HEK293 (cell line): Measurements from ENCODE around the gene DHRS2.

Experiments
- CTCF ChIA-PET: fragments of 350-600 bp; formaldehyde crosslinking; extraction: SDS; loops from one replicate; lab custom pipeline; 2021; ENCODE audit warnings: antibody characterized with exemption; lab: Yijun Ruan, JAX
- POLR2A ChIA-PET: fragments of 300-600 bp; formaldehyde crosslinking; extraction: SDS; loops from one replicate; lab custom pipeline; 2020; ENCODE audit warnings: antibody characterized with exemption, inconsistent platforms; lab: Yijun Ruan, JAX
- H3K27ac ChIP-seq: fragments of 200-500 bp; sonication (Bioruptor generic); 2 replicates; pipeline ENCODE4 v1.5.1; 2014; ENCODE audit warnings: low read depth, low read length, control low read depth, inconsistent platforms; ENCODE audit errors: extremely low read depth
- H3K36me3 ChIP-seq, 2 experiments: fragments of 200-500 bp in 1 of 2; sonication (Bioruptor generic) in 1 of 2; 1 replicate in 1 of 2; 2 replicates in 1 of 2; pipeline ENCODE4 v1.5.1; 2014 to 2017; ENCODE audit warnings: inconsistent platforms in 2 of 2, low read length in 2 of 2; ENCODE audit not compliant: control insufficient read depth in 2 of 2, insufficient read depth in 1 of 2
- H3K4me1 ChIP-seq: fragments of 200-500 bp; sonication (Bioruptor generic); 2 replicates; pipeline ENCODE4 v1.5.1; 2014; ENCODE audit warnings: mild to moderate bottlenecking, low read length, inconsistent platforms; ENCODE audit not compliant: control insufficient read depth, insufficient read depth
- H3K4me3 ChIP-seq: 2 replicates; pipeline ENCODE4 v1.5.1; 2011; ENCODE audit warnings: low read depth, mild to moderate bottlenecking, control low read depth, low read length, moderate library complexity
- H3K9me3 ChIP-seq: fragments of 200-500 bp; sonication (Bioruptor generic); 2 replicates; pipeline ENCODE4 v1.5.1; 2014; ENCODE audit warnings: low read depth, low read length, inconsistent platforms; ENCODE audit not compliant: control insufficient read depth, insufficient read depth
- HOXC10 ChIP-seq: sonication (generic); formaldehyde crosslinking; IDR thresholded peaks from 2 replicates; pipeline ENCODE4 v1.8.1; 2023; ENCODE audit warnings: mild to moderate bottlenecking, missing genetic modification reagents
- MEIS1 ChIP-seq: sonication (generic); formaldehyde crosslinking; IDR thresholded peaks from 2 replicates; pipeline ENCODE4 v1.8.1; 2022; ENCODE audit warnings: missing genetic modification reagents, mild to moderate bottlenecking, borderline replicate concordance
- MZF1 ChIP-seq: fragments of 450-650 bp; formaldehyde crosslinking; IDR thresholded peaks from 2 replicates; pipeline ENCODE4 v1.5.1; 2017; ENCODE audit warnings: missing biosample characterization, missing genetic modification characterization, borderline replicate concordance
- SALL2 ChIP-seq: fragments of 450-650 bp; formaldehyde crosslinking; IDR thresholded peaks from 2 replicates; pipeline ENCODE4 v1.5.0; 2017; ENCODE audit warnings: missing biosample characterization, mild to moderate bottlenecking, missing genetic modification characterization, borderline replicate concordance
- YY2 ChIP-seq: fragments of 450-650 bp; formaldehyde crosslinking; IDR thresholded peaks from 2 replicates; pipeline ENCODE4 v1.5.1; 2016; ENCODE audit warnings: missing biosample characterization, missing genetic modification characterization
- ZBTB21 ChIP-seq: fragments of 450-650 bp; formaldehyde crosslinking; IDR thresholded peaks from 2 replicates; pipeline ENCODE4 v1.5.1; 2017; ENCODE audit warnings: missing biosample characterization, missing genetic modification characterization
- ZNF132 ChIP-seq: fragments of 450-650 bp; formaldehyde crosslinking; IDR thresholded peaks from 2 replicates; pipeline ENCODE4 v1.5.1; 2017; ENCODE audit warnings: missing biosample characterization, missing genetic modification characterization, borderline replicate concordance
- ZNF155 ChIP-seq: fragments of 450-650 bp; formaldehyde crosslinking; IDR thresholded peaks from 2 replicates; pipeline ENCODE4 v1.5.1; 2016; ENCODE audit warnings: missing biosample characterization, missing genetic modification characterization
- ZNF202 ChIP-seq: fragments of 450-650 bp; formaldehyde crosslinking; IDR thresholded peaks from 2 replicates; pipeline ENCODE4 v1.5.1; 2016; ENCODE audit warnings: missing biosample characterization, missing genetic modification characterization, borderline replicate concordance
- ZNF302 ChIP-seq: fragments of 450-650 bp; formaldehyde crosslinking; IDR thresholded peaks from 2 replicates; pipeline ENCODE4 v1.5.1; 2016; ENCODE audit warnings: missing biosample characterization, missing genetic modification characterization, low read depth
- ZNF37A ChIP-seq: fragments of 450-650 bp; IDR thresholded peaks from 2 replicates; pipeline ENCODE4 v1.5.1; 2018; ENCODE audit warnings: missing biosample characterization, missing genetic modification characterization
- ZNF423 ChIP-seq: fragments of 450-650 bp; formaldehyde crosslinking; IDR thresholded peaks from 2 replicates; pipeline ENCODE4 v1.5.1; 2016; ENCODE audit warnings: missing biosample characterization, missing genetic modification characterization
- ZNF548 ChIP-seq: fragments of 450-650 bp; formaldehyde crosslinking; IDR thresholded peaks from 2 replicates; pipeline ENCODE4 v1.5.1; 2016; ENCODE audit warnings: missing biosample characterization, missing genetic modification characterization
- ZNF610 ChIP-seq: fragments of 450-650 bp; formaldehyde crosslinking; IDR thresholded peaks from 2 replicates; pipeline ENCODE4 v1.5.1; 2016; ENCODE audit warnings: missing biosample characterization, missing genetic modification characterization, borderline replicate concordance
- ZNF623 ChIP-seq: fragments of 450-650 bp; formaldehyde crosslinking; IDR thresholded peaks from 2 replicates; pipeline ENCODE4 v1.5.1; 2016; ENCODE audit warnings: missing biosample characterization, missing genetic modification characterization
- ZNF624 ChIP-seq: fragments of 450-650 bp; formaldehyde crosslinking; IDR thresholded peaks from 2 replicates; pipeline ENCODE4 v1.5.1; 2017; ENCODE audit warnings: missing biosample characterization, missing genetic modification characterization
- ZNF626 ChIP-seq: fragments of 450-650 bp; sonication (Bioruptor Pico); formaldehyde crosslinking; IDR thresholded peaks from 2 replicates; pipeline ENCODE4 v1.5.1; 2018; ENCODE audit warnings: missing biosample characterization, missing genetic modification characterization, inconsistent platforms
- ZNF843 ChIP-seq: fragments of 450-650 bp; formaldehyde crosslinking; IDR thresholded peaks from 2 replicates; pipeline ENCODE4 v1.5.1; 2016; ENCODE audit warnings: missing biosample characterization, missing genetic modification characterization
- TF ChIP-seq, protein P1 (sequence below): fragments of 450-650 bp; formaldehyde crosslinking; IDR thresholded peaks from 2 replicates; pipeline ENCODE4 v1.5.1; 2016; ENCODE audit warnings: missing biosample characterization, missing genetic modification characterization
- TF ChIP-seq, protein P2 (sequence below): fragments of 450-650 bp; formaldehyde crosslinking; IDR thresholded peaks from 2 replicates; pipeline ENCODE4 v1.5.1; 2016; ENCODE audit warnings: missing biosample characterization, missing genetic modification characterization
- TF ChIP-seq, protein P3 (sequence below): fragments of 450-650 bp; formaldehyde crosslinking; IDR thresholded peaks from 2 replicates; pipeline ENCODE4 v1.5.1; 2016; ENCODE audit warnings: missing biosample characterization, missing genetic modification characterization
- TF ChIP-seq, protein P4 (sequence below): fragments of 450-650 bp; formaldehyde crosslinking; IDR thresholded peaks from 2 replicates; pipeline ENCODE4 v1.5.1; 2016; ENCODE audit warnings: missing biosample characterization, missing genetic modification characterization
- TF ChIP-seq, protein P5 (sequence below): fragments of 450-650 bp; formaldehyde crosslinking; conservative IDR thresholded peaks from 2 replicates; pipeline ENCODE4 v1.5.1; 2016; ENCODE audit warnings: low read depth, missing biosample characterization, missing genetic modification characterization
- TF ChIP-seq, protein P6 (sequence below): fragments of 450-650 bp; formaldehyde crosslinking; IDR thresholded peaks from 2 replicates; pipeline ENCODE4 v1.5.1; 2017; ENCODE audit warnings: missing biosample characterization, missing genetic modification characterization

DHRS2 gene

DNA sequence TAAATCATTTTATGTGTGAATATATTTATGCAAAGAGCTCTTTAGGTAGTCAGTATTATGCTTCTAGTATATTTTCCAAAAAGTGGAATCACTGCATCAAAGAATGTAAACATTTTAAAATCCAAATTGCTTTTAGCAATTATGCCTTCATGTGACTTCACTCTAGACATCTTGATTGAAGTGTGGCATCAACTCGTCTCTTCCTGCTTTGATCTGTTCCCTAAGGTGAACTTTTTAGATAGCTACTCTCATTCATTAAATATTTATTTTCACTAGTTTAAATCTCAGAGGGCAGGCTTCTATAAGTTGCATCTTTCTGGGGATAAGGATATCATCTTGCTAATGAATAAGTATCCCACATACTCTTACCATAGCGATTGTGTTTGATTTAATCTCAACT, 39.2 kb downstream of the DHRS2 start:
- POLR2A ChIA-PET: no interaction called here
- H3K9me3 ChIP-seq: no peaks in the 10 kb centered on the region
- no peaks in the 10 kb centered on the region for H3K36me3 ChIP-seq
- CTCF ChIA-PET: interaction anchor here (0.7 to 1.4 kb wide), 2 partner anchors 10 to 236 kb away, joined by 3 read pairs; no protein-coding TSS in a partner anchor
- no peak overlapping the region for H3K27ac ChIP-seq
- no peaks in the 10 kb centered on the region for H3K4me1 ChIP-seq
- TF ChIP-seq ZNF155 (tag by site-specific recombination) (no peak), ZNF202 (tag by site-specific recombination) (no peak), ZNF37A (tag by site-specific recombination) (no peak), ZNF423 (tag by site-specific recombination) (no peak), MZF1 (tag by site-specific recombination) (no peak), ZNF626 (tag by site-specific recombination) (no peak), ZNF132 (no peak), ZNF610 (tag by site-specific recombination) (no peak), ZNF624 (no peak)
- TF ChIP-seq, protein P1, sequence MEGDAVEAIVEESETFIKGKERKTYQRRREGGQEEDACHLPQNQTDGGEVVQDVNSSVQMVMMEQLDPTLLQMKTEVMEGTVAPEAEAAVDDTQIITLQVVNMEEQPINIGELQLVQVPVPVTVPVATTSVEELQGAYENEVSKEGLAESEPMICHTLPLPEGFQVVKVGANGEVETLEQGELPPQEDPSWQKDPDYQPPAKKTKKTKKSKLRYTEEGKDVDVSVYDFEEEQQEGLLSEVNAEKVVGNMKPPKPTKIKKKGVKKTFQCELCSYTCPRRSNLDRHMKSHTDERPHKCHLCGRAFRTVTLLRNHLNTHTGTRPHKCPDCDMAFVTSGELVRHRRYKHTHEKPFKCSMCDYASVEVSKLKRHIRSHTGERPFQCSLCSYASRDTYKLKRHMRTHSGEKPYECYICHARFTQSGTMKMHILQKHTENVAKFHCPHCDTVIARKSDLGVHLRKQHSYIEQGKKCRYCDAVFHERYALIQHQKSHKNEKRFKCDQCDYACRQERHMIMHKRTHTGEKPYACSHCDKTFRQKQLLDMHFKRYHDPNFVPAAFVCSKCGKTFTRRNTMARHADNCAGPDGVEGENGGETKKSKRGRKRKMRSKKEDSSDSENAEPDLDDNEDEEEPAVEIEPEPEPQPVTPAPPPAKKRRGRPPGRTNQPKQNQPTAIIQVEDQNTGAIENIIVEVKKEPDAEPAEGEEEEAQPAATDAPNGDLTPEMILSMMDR (tag by site-specific recombination): no peak
- TF ChIP-seq, protein P2, sequence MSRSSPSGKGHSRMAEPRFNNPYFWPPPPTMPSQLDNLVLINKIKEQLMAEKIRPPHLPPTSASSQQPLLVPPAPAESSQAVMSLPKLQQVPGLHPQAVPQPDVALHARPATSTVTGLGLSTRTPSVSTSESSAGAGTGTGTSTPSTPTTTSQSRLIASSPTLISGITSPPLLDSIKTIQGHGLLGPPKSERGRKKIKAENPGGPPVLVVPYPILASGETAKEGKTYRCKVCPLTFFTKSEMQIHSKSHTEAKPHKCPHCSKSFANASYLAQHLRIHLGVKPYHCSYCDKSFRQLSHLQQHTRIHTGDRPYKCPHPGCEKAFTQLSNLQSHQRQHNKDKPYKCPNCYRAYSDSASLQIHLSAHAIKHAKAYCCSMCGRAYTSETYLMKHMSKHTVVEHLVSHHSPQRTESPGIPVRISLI (tag by site-specific recombination): no peak
- TF ChIP-seq, protein P3, sequence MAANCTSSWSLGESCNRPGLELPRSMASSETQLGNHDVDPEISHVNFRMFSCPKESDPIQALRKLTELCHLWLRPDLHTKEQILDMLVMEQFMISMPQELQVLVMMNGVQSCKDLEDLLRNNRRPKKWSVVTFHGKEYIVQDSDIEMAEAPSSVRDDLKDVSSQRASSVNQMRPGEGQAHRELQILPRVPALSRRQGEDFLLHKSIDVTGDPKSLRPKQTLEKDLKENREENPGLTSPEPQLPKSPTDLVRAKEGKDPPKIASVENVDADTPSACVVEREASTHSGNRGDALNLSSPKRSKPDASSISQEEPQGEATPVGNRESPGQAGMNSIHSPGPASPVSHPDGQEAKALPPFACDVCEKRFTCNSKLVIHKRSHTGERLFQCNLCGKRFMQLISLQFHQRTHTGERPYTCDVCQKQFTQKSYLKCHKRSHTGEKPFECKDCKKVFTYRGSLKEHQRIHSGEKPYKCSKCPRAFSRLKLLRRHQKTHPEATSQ (tag by site-specific recombination): no peak
- no peak overlapping the region for H3K4me3 ChIP-seq

DNA sequence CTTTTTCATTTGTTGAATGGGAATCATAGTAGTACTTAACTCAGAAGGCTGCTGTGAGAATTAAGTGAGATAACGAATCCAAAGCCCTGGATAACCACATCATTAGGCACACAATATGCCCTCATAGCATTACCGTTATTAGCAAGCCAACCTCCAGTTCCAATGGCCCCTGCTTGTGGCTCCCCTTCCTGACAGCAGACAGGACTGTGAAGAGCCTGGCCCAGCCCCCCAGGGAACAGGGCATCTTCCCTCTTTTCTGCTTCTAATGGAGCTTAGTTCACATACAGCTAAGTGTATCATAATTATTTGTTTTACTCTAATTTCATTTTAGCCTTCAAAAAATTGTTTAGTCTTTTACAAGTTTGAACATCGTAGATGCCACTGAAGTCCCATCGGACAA, 39.7 kb downstream of the DHRS2 start:
- H3K9me3 ChIP-seq: no peaks in the 10 kb centered on the region
- H3K4me3 ChIP-seq: no peak overlapping the region
- H3K4me1 ChIP-seq: no peaks in the 10 kb centered on the region
- no peaks in the 10 kb centered on the region for H3K36me3 ChIP-seq
- CTCF ChIA-PET: interaction anchor here (0.7 to 1.4 kb wide), 3 partner anchors 10 to 235 kb away, joined by 3 read pairs; no protein-coding TSS in a partner anchor
- POLR2A ChIA-PET: no interaction called here
- no peak overlapping the region for H3K27ac ChIP-seq
- TF ChIP-seq ZNF843 (no peak), ZNF37A (tag by site-specific recombination) (no peak), ZNF548 (no peak), MEIS1 (CRISPR knock-in tag) (no peak), ZNF623 (tag by site-specific recombination) (no peak), HOXC10 (CRISPR knock-in tag) (no peak), ZBTB21 (tag by site-specific recombination) (no peak), ZNF302 (tag by site-specific recombination) (no peak), YY2 (tag by site-specific recombination) (no peak), ZNF155 (tag by site-specific recombination) (no peak), SALL2 (tag by site-specific recombination) (no peak)
- TF ChIP-seq, protein P4, sequence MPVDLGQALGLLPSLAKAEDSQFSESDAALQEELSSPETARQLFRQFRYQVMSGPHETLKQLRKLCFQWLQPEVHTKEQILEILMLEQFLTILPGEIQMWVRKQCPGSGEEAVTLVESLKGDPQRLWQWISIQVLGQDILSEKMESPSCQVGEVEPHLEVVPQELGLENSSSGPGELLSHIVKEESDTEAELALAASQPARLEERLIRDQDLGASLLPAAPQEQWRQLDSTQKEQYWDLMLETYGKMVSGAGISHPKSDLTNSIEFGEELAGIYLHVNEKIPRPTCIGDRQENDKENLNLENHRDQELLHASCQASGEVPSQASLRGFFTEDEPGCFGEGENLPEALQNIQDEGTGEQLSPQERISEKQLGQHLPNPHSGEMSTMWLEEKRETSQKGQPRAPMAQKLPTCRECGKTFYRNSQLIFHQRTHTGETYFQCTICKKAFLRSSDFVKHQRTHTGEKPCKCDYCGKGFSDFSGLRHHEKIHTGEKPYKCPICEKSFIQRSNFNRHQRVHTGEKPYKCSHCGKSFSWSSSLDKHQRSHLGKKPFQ (tag by site-specific recombination): no peak
- TF ChIP-seq, protein P5, sequence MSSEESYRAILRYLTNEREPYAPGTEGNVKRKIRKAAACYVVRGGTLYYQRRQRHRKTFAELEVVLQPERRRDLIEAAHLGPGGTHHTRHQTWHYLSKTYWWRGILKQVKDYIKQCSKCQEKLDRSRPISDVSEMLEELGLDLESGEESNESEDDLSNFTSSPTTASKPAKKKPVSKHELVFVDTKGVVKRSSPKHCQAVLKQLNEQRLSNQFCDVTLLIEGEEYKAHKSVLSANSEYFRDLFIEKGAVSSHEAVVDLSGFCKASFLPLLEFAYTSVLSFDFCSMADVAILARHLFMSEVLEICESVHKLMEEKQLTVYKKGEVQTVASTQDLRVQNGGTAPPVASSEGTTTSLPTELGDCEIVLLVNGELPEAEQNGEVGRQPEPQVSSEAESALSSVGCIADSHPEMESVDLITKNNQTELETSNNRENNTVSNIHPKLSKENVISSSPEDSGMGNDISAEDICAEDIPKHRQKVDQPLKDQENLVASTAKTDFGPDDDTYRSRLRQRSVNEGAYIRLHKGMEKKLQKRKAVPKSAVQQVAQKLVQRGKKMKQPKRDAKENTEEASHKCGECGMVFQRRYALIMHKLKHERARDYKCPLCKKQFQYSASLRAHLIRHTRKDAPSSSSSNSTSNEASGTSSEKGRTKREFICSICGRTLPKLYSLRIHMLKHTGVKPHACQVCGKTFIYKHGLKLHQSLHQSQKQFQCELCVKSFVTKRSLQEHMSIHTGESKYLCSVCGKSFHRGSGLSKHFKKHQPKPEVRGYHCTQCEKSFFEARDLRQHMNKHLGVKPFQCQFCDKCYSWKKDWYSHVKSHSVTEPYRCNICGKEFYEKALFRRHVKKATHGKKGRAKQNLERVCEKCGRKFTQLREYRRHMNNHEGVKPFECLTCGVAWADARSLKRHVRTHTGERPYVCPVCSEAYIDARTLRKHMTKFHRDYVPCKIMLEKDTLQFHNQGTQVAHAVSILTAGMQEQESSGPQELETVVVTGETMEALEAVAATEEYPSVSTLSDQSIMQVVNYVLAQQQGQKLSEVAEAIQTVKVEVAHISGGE (tag by site-specific recombination): no peak
- TF ChIP-seq, protein P6, sequence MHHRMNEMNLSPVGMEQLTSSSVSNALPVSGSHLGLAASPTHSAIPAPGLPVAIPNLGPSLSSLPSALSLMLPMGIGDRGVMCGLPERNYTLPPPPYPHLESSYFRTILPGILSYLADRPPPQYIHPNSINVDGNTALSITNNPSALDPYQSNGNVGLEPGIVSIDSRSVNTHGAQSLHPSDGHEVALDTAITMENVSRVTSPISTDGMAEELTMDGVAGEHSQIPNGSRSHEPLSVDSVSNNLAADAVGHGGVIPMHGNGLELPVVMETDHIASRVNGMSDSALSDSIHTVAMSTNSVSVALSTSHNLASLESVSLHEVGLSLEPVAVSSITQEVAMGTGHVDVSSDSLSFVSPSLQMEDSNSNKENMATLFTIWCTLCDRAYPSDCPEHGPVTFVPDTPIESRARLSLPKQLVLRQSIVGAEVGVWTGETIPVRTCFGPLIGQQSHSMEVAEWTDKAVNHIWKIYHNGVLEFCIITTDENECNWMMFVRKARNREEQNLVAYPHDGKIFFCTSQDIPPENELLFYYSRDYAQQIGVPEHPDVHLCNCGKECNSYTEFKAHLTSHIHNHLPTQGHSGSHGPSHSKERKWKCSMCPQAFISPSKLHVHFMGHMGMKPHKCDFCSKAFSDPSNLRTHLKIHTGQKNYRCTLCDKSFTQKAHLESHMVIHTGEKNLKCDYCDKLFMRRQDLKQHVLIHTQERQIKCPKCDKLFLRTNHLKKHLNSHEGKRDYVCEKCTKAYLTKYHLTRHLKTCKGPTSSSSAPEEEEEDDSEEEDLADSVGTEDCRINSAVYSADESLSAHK: no peak
